ENCODE data around the gene ZSWIM8. TPM values are rescaled to one million over a fixed set of nuclear protein-coding genes. Genes with fewer than 3 reads are reported as not detected.

The ZSWIM8 gene
- total RNA-seq, 2 experiments from 2014 or later, result 58.3 to 69.3 TPM

GRCh38 chr10:73848821-73849489, 63.5 kb downstream of the ZSWIM8 start:
- peak; percentile 99 for ATAC-seq
- H3K4me3 Mint-ChIP-seq, result peak overlapping the region; percentile 22
- no peaks in the 10 kb centered on the region for H3K9me3 Mint-ChIP-seq (ENCODE audit: insufficient read depth)
- POLR2A ChIA-PET, result interaction anchor here (0.6 to 1.2 kb wide), 7 partner anchors 10 to 104 kb away, joined by 3 to 14 read pairs (median 4); no protein-coding TSS in a partner anchor
- no peaks in the 10 kb centered on the region for H3K27me3 Mint-ChIP-seq (ENCODE audit: low read depth)
- DNase-seq, result peak; percentile 96
- peaks cover 68% of the 10 kb centered on the region for H3K36me3 Mint-ChIP-seq (ENCODE audit: low read depth)
- peaks cover 24% of the 10 kb centered on the region for H3K4me1 Mint-ChIP-seq (ENCODE audit: low read depth)
- peak overlapping the region; percentile 55 for H3K27ac Mint-ChIP-seq
- CTCF ChIA-PET, result interaction anchor here (0.6 to 11.8 kb wide), 23 partner anchors 9 to 365 kb away, joined by 3 to 431 read pairs (median 5); partner anchors contain the start of gene CAMK2G

- Mint-ChIP-seq H3K36me3 (ENCODE audit: low read depth) (peaks cover 63% of the 10 kb centered on the region), H3K4me1 (ENCODE audit: low read depth) (peaks cover 32% of the 10 kb centered on the region), H3K27me3 (ENCODE audit: low read depth) (no peaks in the 10 kb centered on the region), H3K9me3 (ENCODE audit: insufficient read depth) (no peaks in the 10 kb centered on the region), H3K27ac (no peak overlapping the region), H3K4me3 (no peak overlapping the region)
- CTCF ChIA-PET, result interaction anchor here (0.7 to 11.8 kb wide), 22 partner anchors 8 to 363 kb away, joined by 3 to 431 read pairs (median 5); partner anchors contain the start of gene CAMK2G
- POLR2A ChIA-PET, result interaction anchor here (0.6 to 1.5 kb wide), 7 partner anchors 9 to 90 kb away, joined by 3 to 14 read pairs (median 3); no protein-coding TSS in a partner anchor
- DNase-seq, result no peak
- ATAC-seq, result no peak
Measured at GRCh38 chr10:73850211-73850610, 64.8 kb downstream of the ZSWIM8 start.

- Mint-ChIP-seq H3K36me3 (ENCODE audit: low read depth) (peaks cover 67% of the 10 kb centered on the region), H3K4me1 (ENCODE audit: low read depth) (peaks cover 35% of the 10 kb centered on the region), H3K27ac (no peak overlapping the region), H3K4me3 (no peak overlapping the region), H3K9me3 (ENCODE audit: insufficient read depth) (no peaks in the 10 kb centered on the region), H3K27me3 (ENCODE audit: low read depth) (no peaks in the 10 kb centered on the region)
- DNase-seq (no peak), ATAC-seq (no peak)
- ChIA-PET POLR2A (interaction anchor here (0.6 to 1.6 kb wide), 5 partner anchors 15 to 89 kb away, joined by 3 to 4 read pairs (median 4); no protein-coding TSS in a partner anchor), CTCF (interaction anchor here (0.9 to 11.8 kb wide), 7 partner anchors 9 to 284 kb away, joined by 3 to 431 read pairs (median 13); partner anchors contain the start of gene CAMK2G)
Measured at GRCh38 chr10:73850863-73851461, 65.6 kb downstream of the ZSWIM8 start.

Other genes starting within 250 kb of the ZSWIM8 start
- gene USP54, start 194.3 kb upstream of the ZSWIM8 start, total RNA-seq, result 1 to 10 TPM; 3.7 to 4.3 TPM
- gene MYOZ1, start 144.1 kb upstream of the ZSWIM8 start, total RNA-seq, result not detected
- gene SYNPO2L, start 129.6 kb upstream of the ZSWIM8 start, total RNA-seq, result under 1 TPM in 1 of 2 experiments, not detected in 1; 0.05 TPM
- 1 to 10 TPM; 9.3 to 10.0 TPM for gene AGAP5, start 87.5 kb upstream of the ZSWIM8 start, total RNA-seq
- gene SEC24C, start 41.2 kb upstream of the ZSWIM8 start, total RNA-seq, result 10 to 100 TPM; 88.9 to 94.6 TPM
- gene CHCHD1, start 3.6 kb upstream of the ZSWIM8 start, total RNA-seq, result 10 to 100 TPM; 33.0 to 35.3 TPM
- gene NDST2, start 26.0 kb downstream of the ZSWIM8 start, total RNA-seq, result 10 to 100 TPM; 60.7 to 61.1 TPM
- 10 to 100 TPM; 43.2 to 48.4 TPM for gene CAMK2G, start 88.9 kb downstream of the ZSWIM8 start, total RNA-seq
- gene PLAU, start 125.5 kb downstream of the ZSWIM8 start, total RNA-seq, result 1 to 10 TPM; 1.1 to 1.6 TPM
- 10 to 100 TPM; 31.2 to 33.2 TPM for gene VCL, start 212.5 kb downstream of the ZSWIM8 start, total RNA-seq

Measured in activated CD8-positive, alpha-beta T cell treated with anti-CD3 and anti-CD28 coated beads, Interleukin-2, amount 10 ng/mL, durations not matched to agents 7 days and 5 days (primary cell).